Activated CD8-positive, alpha-beta T cell treated with anti-CD3 and anti-CD28 coated beads for 36 hours (primary cell): ENCODE data around the gene MTF1. TPM values are rescaled to one million over a fixed set of nuclear protein-coding genes. Genes with fewer than 3 reads are reported as not detected.
A peak's percentile ranks its signal among the peaks of the same experiment; 100 is the strongest.

ENCODE experiments used
- ATAC-seq: fragments of 200-7000 bp; cut with Tn5 transposase; one replicate; pipeline ENCODE4 v1.10.0; 2021; ENCODE audit warnings: mild to moderate bottlenecking, moderate library complexity
- CTCF ChIA-PET: fragments of 350-600 bp; sonication (Branson Sonifier 250); formaldehyde crosslinking; loops from one replicate; lab custom pipeline; 2021; ENCODE audit warnings: antibody characterized with exemption; lab: Charles Lee
- POLR2A ChIA-PET: fragments of 350-600 bp; sonication (Branson Sonifier 250); formaldehyde crosslinking; loops from one replicate; lab custom pipeline; 2021; ENCODE audit warnings: antibody characterized with exemption; lab: Charles Lee
- DNase-seq: peaks from one replicate; pipeline ENCODE4 v3.0.0-alpha.2; 2020
- H3K27ac Mint-ChIP-seq: one replicate; pipeline ENCODE4 v1.8.0; 2021; ENCODE audit warnings: mild to moderate bottlenecking, mixed read lengths
- H3K27me3 Mint-ChIP-seq: one replicate; pipeline ENCODE4 v1.8.0; 2021; ENCODE audit warnings: mixed read lengths
- H3K36me3 Mint-ChIP-seq: one replicate; pipeline ENCODE4 v1.8.0; 2021; ENCODE audit warnings: low read depth, mixed read lengths
- H3K4me1 Mint-ChIP-seq: one replicate; pipeline ENCODE4 v1.8.0; 2021; ENCODE audit warnings: low read depth, mixed read lengths
- H3K4me3 Mint-ChIP-seq: one replicate; pipeline ENCODE4 v1.8.0; 2021; ENCODE audit warnings: mild to moderate bottlenecking, moderate library complexity, mixed read lengths
- H3K9me3 Mint-ChIP-seq: one replicate; pipeline ENCODE4 v1.8.0; 2021; ENCODE audit warnings: mixed read lengths
- CTCF ChIP-seq: fragments of 200-600 bp; IDR thresholded peaks from one replicate; pipeline ENCODE4 v1.8.0; 2022; ENCODE audit warnings: antibody characterized with exemption, mild to moderate bottlenecking
- intact Hi-C: fragments of 100-400 bp; cut with micrococcal nuclease; formaldehyde crosslinking; loops from one replicate; pipeline ENCODE4 v1.10.0; 2022
- total RNA-seq, 2 experiments: library from RNA; stranded (reverse); gene quantifications; one replicate each; pipeline ENCODE4 v1.2.3, GENCODE V29; 2021

Gene MTF1
- total RNA-seq, 2 experiments from 2014 or later, result 17.7 to 21.3 TPM

DNA sequence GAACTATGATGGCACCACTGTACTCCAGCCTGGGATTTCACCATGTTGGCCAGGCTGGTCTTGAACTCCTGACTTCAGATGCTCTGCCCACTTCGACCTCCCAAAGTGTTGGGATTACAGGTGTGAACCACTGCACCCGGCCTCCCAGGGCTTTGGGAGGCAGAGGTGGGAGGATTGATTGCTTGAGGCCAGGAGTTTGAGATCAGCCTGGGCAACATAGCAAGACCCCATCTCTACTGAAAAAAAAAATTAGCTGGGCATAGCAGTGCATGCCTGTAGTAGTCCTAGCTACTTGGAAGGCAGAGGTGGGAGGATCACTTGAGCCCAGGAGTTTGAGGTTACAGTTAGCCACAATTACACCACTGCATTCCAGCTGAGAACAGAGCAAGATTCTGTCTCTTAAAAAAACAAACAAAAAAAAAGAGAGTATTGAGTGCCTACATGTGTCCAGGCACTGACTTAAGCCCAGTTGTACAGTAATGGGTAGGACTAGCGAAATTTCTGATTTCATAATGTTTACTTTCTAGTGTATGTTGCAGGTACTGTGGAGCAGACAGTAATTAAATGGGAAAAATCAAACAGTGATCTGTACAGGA lies 61.5 kb downstream of the MTF1 start:
- H3K27ac Mint-ChIP-seq, result no peak overlapping the region
- ChIA-PET POLR2A (no interaction called here), CTCF (no interaction called here)

GRCh38 chr1:37795340-37796125 lies 63.9 kb downstream of the MTF1 start:
- Mint-ChIP-seq H3K4me3 (peak overlapping the region; percentile 65), H3K27ac (no peak overlapping the region), H3K36me3 (peaks cover 15% of the 10 kb centered on the region), H3K9me3 (no peaks in the 10 kb centered on the region), H3K4me1 (peaks cover 22% of the 10 kb centered on the region), H3K27me3 (peaks cover 19% of the 10 kb centered on the region)
- ATAC-seq (peak; percentile 46), DNase-seq (peak; percentile 59)
- POLR2A ChIA-PET, result interaction anchor here (1.4 to 1.6 kb wide), 2 partner anchors 8 to 12 kb away, joined by 4 to 5 read pairs; partner anchors contain the start of gene C1orf122
- TF ChIP-seq CTCF, result no peak
- CTCF ChIA-PET, result interaction anchor here (1.3 to 1.4 kb wide), 2 partner anchors 13 to 64 kb away, joined by 4 to 6 read pairs; partner anchors contain the start of genes C1orf122, MTF1 and YRDC
- intact Hi-C loops, result no loop called here

More for the DNA sequence above, 61.5 kb downstream of the MTF1 start:
- no peak for ATAC-seq
- TF ChIP-seq CTCF, result no peak
- intact Hi-C loops, result no loop called here
- H3K4me3 Mint-ChIP-seq, result no peak overlapping the region
- H3K36me3 Mint-ChIP-seq, result peaks cover 28% of the 10 kb centered on the region
- DNase-seq, result no peak
- H3K9me3 Mint-ChIP-seq, result no peaks in the 10 kb centered on the region
- H3K27me3 Mint-ChIP-seq, result peaks cover 6% of the 10 kb centered on the region
- peaks cover 22% of the 10 kb centered on the region for H3K4me1 Mint-ChIP-seq

- Mint-ChIP-seq H3K4me3 (peak overlapping the region; percentile 65), H3K27ac (no peak overlapping the region), H3K9me3 (no peaks in the 10 kb centered on the region), H3K27me3 (peaks cover 23% of the 10 kb centered on the region), H3K36me3 (peaks cover 12% of the 10 kb centered on the region), H3K4me1 (peaks cover 22% of the 10 kb centered on the region)
- DNase-seq (no peak), ATAC-seq (peak; percentile 17)
- ChIA-PET CTCF (interaction anchor here (0.9 to 1.3 kb wide), 2 partner anchors 30 to 65 kb away, joined by 4 to 5 read pairs; partner anchors contain the start of genes EPHA10 and MTF1), POLR2A (interaction anchor here (1.4 to 1.6 kb wide), 2 partner anchors 9 to 13 kb away, joined by 4 to 5 read pairs; partner anchors contain the start of gene C1orf122)
- intact Hi-C loops, result no loop called here
- no peak for TF ChIP-seq CTCF
These were observed 64.7 kb downstream of the MTF1 start for GRCh38 chr1:37794372-37795339.

DNA sequence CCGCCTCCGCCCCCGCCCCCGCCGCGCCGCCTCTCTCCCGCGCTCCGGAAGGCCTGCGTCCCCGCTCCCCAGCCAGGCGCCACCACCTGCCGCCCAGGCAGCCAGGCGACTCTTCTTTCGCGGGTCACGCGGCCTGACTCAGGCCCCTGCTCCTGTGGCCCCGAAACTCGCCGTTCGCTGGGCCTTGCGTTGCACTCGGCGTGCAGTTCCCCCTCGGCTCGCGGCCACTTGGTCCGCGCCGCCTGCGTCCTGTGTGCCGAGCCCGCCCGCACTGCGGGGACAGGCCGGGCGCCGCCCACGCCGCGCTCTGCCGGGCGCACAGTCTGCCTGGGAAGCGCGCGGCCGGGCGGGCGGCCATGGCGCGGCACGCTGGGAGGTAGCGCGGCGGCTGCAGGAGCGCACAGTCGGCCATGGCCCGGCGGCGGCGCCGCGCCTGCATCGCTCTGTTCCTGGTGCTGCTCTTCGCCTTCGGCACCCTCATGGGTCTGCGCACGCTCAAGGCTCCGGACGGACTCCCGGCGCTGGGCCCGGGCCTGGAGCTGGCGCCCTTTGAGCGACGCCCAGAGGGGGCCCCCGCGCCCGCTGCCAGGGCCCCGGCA lies 65.5 kb downstream of the MTF1 start, which contains the start of gene MANEAL:
Gene MANEAL, plus strand, starts transcription at position 75 of the 599 bp plus-strand sequence. Its CDS starts 336 bp downstream, at position 411.
- POLR2A ChIA-PET, result interaction anchor here (0.5 to 1.6 kb wide), 3 partner anchors 10 to 19 kb away, joined by 3 to 5 read pairs (median 4); partner anchors contain the start of gene C1orf122
- peaks cover 6% of the 10 kb centered on the region for H3K36me3 Mint-ChIP-seq
- CTCF ChIA-PET, result interaction anchor here (0.9 kb wide), 1 partner anchor 29 kb away, joined by 5 read pairs; the partner anchor contains the start of gene EPHA10

More for the DNA sequence above, 65.5 kb downstream of the MTF1 start, which contains the start of gene MANEAL:
- H3K27ac Mint-ChIP-seq, result no peak within 1 kb of the TSS
- intact Hi-C loops, result no loop called here
- no peak for TF ChIP-seq CTCF
- peaks cover 22% of the 10 kb centered on the region for H3K4me1 Mint-ChIP-seq
- H3K27me3 Mint-ChIP-seq, result peaks cover 23% of the 10 kb centered on the region
- no peaks in the 10 kb centered on the region for H3K9me3 Mint-ChIP-seq
- DNase-seq (peak; percentile 48), ATAC-seq (peak; percentile 75)
- peak within 1 kb of the TSS; percentile 65 for H3K4me3 Mint-ChIP-seq
